Fibroblast of lung (primary cell): ENCODE data around the gene AGTPBP1. TPM values are rescaled to one million over a fixed set of nuclear protein-coding genes. Genes with fewer than 3 reads are reported as not detected.

Experiments used
- DNase-seq, 2 donors: peaks; one replicate each; pipeline versions ENCODE4 v3.0.0 to v3.0.0-alpha.2; 2010; ENCODE audit warnings: low read depth in 2 of 2
- H2AFZ ChIP-seq: 2 replicates; pipeline ENCODE4 v1.5.1; 2012; ENCODE audit warnings: low read length, control low read depth, inconsistent platforms
- H3K27ac ChIP-seq: 2 replicates; pipeline ENCODE4 v1.5.1; 2011; ENCODE audit warnings: low read length, control low read depth; ENCODE audit not compliant: insufficient read depth
- H3K27me3 ChIP-seq: 2 replicates; pipeline ENCODE4 v1.5.1; 2011; ENCODE audit warnings: mild to moderate bottlenecking, low read length; ENCODE audit not compliant: control insufficient read depth, insufficient read depth
- H3K36me3 ChIP-seq: 2 replicates; pipeline ENCODE4 v1.5.1; 2011; ENCODE audit warnings: low read length; ENCODE audit not compliant: control insufficient read depth, insufficient read depth
- H3K4me1 ChIP-seq: 2 replicates; pipeline ENCODE4 v1.5.1; 2011; ENCODE audit warnings: low read length; ENCODE audit not compliant: control insufficient read depth, insufficient read depth; ENCODE audit errors: extremely low read depth
- H3K4me2 ChIP-seq: 2 replicates; pipeline ENCODE4 v1.5.1; 2011; ENCODE audit warnings: low read length, control low read depth; ENCODE audit not compliant: insufficient read depth; ENCODE audit errors: extremely low read depth
- H3K4me3 ChIP-seq, 4 experiments: fragments of 200-600 bp in 1 of 4; sonication (generic) in 1 of 4; replicated peaks in 1 of 4; 2 replicates each; pipeline ENCODE4 v1.5.1; 2011 to 2016; ENCODE audit warnings: low read length in 4 of 4, low read depth in 3 of 4, mild to moderate bottlenecking in 3 of 4, control low read depth in 2 of 4, inconsistent platforms in 1 of 4, mixed read lengths in 1 of 4; ENCODE audit not compliant: insufficient read depth in 1 of 4; ENCODE audit errors: control extremely low read depth in 1 of 4
- H3K79me2 ChIP-seq: 2 replicates; pipeline ENCODE4 v1.5.1; 2012; ENCODE audit warnings: mild to moderate bottlenecking, low read length, inconsistent platforms; ENCODE audit not compliant: control insufficient read depth, insufficient read depth
- H3K9ac ChIP-seq: 2 replicates; pipeline ENCODE4 v1.5.1; 2011; ENCODE audit warnings: mild to moderate bottlenecking, low read length, control low read depth; ENCODE audit not compliant: insufficient read depth
- H3K9me3 ChIP-seq: 2 replicates; pipeline ENCODE4 v1.5.1; 2012; ENCODE audit warnings: low read depth, low read length; ENCODE audit not compliant: control insufficient read depth, insufficient read depth
- H4K20me1 ChIP-seq: 2 replicates; pipeline ENCODE4 v1.5.1; 2011; ENCODE audit warnings: low read length; ENCODE audit not compliant: control insufficient read depth, insufficient read depth; ENCODE audit errors: extremely low read depth
- EZH2 ChIP-seq: IDR thresholded peaks from 2 replicates; pipeline ENCODE4 v1.5.1; 2012; ENCODE audit warnings: low read length, control low read depth, mild to moderate bottlenecking; ENCODE audit errors: missing control alignments
- polyA plus RNA-seq, 2 donors: library from polyadenylated mRNA; depleted of rRNA in 1 of 2; stranded (reverse) in 1 of 2; unstranded in 1 of 2; fragments of >200 nt; gene quantifications; 2 replicates each; pipeline ENCODE4 v1.2.1, GENCODE V29; 2011 to 2012; ENCODE audit warnings: missing spikeins in 1 of 2
- total RNA-seq: library from RNA; depleted of rRNA; stranded (reverse); fragments of >200 nt; gene quantifications from 2 replicates; pipeline ENCODE4 v1.2.1, GENCODE V29; 2014
- TF ChIP-seq, protein P1 (sequence below), 2 donors: IDR thresholded peaks in 1 of 2; conservative IDR thresholded peaks in 1 of 2; 1 replicate in 1 of 2; 2 replicates in 1 of 2; pipeline ENCODE4 v1.5.1; 2011 to 2012; ENCODE audit warnings: low read length in 2 of 2, control low read depth in 1 of 2, inconsistent platforms in 1 of 2, low read depth in 1 of 2, mild to moderate bottlenecking in 1 of 2

The AGTPBP1 gene
- total and polyA plus RNA-seq, 2 donors (not counting 1 experiment from before 2014, with no cell fraction given): 10.6 to 10.7 TPM

DNA sequence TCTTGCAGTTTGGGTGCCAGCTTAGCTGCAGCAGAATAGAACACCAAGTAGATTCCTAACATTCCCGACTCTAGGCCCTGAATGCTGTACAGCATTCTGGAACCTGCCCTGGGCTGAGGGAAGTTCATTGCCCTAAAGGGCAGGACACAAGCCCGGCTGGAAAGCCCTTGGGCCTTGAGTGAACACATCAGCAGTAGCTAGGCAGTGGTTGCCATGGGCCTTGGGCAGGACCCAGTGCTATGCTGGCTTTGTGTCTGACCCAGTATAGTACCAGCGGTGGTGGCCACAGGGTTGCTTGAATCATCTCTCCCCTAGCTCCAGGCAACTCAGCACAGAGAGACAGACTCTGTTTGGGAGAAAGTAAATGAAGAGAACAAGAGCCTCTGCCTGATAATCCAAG lies 137.8 kb downstream of the AGTPBP1 start:
- H3K27ac ChIP-seq: no peak overlapping the region
- H4K20me1 ChIP-seq: no peaks in the 10 kb centered on the region
- no peaks in the 10 kb centered on the region for H3K79me2 ChIP-seq
- H3K4me3 ChIP-seq: no peak overlapping the region
- no peaks in the 10 kb centered on the region for H3K36me3 ChIP-seq
- H3K4me1 ChIP-seq: no peaks in the 10 kb centered on the region
- no peak for TF ChIP-seq EZH2
- TF ChIP-seq, protein P1, sequence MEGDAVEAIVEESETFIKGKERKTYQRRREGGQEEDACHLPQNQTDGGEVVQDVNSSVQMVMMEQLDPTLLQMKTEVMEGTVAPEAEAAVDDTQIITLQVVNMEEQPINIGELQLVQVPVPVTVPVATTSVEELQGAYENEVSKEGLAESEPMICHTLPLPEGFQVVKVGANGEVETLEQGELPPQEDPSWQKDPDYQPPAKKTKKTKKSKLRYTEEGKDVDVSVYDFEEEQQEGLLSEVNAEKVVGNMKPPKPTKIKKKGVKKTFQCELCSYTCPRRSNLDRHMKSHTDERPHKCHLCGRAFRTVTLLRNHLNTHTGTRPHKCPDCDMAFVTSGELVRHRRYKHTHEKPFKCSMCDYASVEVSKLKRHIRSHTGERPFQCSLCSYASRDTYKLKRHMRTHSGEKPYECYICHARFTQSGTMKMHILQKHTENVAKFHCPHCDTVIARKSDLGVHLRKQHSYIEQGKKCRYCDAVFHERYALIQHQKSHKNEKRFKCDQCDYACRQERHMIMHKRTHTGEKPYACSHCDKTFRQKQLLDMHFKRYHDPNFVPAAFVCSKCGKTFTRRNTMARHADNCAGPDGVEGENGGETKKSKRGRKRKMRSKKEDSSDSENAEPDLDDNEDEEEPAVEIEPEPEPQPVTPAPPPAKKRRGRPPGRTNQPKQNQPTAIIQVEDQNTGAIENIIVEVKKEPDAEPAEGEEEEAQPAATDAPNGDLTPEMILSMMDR (conservative IDR thresholded peaks at IDR 0.05 in 1 of 2, IDR thresholded peaks at IDR 0.05 in 1 of 2; ENCODE audit: low read depth in 1 of 2, low read length in 2 of 2): no peak
- H3K9ac ChIP-seq: no peak overlapping the region
- no peak overlapping the region for H2AFZ ChIP-seq
- no peak overlapping the region for H3K4me2 ChIP-seq
- H3K9me3 ChIP-seq: no peaks in the 10 kb centered on the region
- DNase-seq: no peak
- H3K27me3 ChIP-seq: no peaks in the 10 kb centered on the region

DNA sequence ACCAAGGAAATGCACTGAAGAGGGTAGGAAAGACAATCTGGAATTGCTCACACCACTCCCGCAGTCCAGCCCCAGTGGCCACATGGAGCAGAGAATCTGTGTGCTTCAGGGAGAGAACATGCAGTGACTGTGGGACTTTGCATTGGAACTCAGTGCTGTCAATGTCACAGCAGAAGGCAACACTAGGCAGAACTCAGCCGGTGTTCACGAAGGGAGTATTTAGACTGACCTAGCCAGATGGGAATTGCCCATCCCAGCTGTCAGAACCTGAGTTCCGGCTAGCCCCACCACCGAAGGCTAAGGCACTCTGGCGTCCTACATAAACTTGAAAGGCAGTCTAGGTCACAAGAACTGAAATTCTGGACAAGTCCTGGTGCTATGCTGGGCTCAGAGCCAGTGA lies 139.0 kb downstream of the AGTPBP1 start:
- Histone ChIP-seq H3K36me3 (no peaks in the 10 kb centered on the region), H3K9me3 (no peaks in the 10 kb centered on the region), H3K4me1 (no peaks in the 10 kb centered on the region), H3K4me3 (no peak overlapping the region), H3K4me2 (no peak overlapping the region), H3K79me2 (no peaks in the 10 kb centered on the region), H3K27ac (no peak overlapping the region), H4K20me1 (no peaks in the 10 kb centered on the region), H3K9ac (no peak overlapping the region), H2AFZ (no peak overlapping the region), H3K27me3 (no peaks in the 10 kb centered on the region)
- TF ChIP-seq, protein P1 (conservative IDR thresholded peaks at IDR 0.05 in 1 of 2, IDR thresholded peaks at IDR 0.05 in 1 of 2; ENCODE audit: low read depth in 1 of 2, low read length in 2 of 2): no peak
- no peak for TF ChIP-seq EZH2
- DNase-seq: no peak

DNA sequence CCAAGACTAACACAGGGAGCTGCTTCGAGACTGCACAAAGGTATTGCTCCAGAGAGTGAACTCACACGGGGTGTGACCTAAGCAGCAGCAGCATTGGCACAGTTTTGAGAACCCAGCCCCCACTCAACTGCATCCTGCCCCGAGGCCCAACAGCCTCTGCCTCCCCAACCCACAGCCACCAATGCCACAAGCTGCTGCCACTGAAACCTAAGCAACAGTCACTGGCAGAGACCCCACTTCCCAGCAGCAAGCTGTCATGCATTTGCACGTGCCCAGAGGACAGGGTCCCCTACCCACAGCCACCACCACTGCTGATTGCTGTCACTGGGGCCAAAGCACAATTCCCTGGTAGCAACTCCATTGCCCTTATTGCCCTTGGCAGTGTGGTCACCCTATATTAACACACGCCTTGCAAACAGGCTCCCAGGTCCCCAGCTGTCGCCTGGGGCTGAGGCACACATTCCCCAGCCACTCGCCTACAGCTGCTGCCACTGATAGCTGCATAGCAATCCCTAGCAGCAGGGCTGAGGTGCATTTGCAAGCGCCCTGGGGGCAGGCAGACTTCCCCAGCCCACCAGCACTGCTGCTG lies 141.0 kb downstream of the AGTPBP1 start:
- no peak for DNase-seq
- Histone ChIP-seq H3K9ac (no peak overlapping the region), H3K4me1 (no peaks in the 10 kb centered on the region), H3K36me3 (no peaks in the 10 kb centered on the region), H3K27ac (no peak overlapping the region), H3K4me2 (no peak overlapping the region), H4K20me1 (no peaks in the 10 kb centered on the region), H3K4me3 (no peak overlapping the region), H3K9me3 (no peaks in the 10 kb centered on the region), H3K27me3 (no peaks in the 10 kb centered on the region), H2AFZ (no peak overlapping the region), H3K79me2 (no peaks in the 10 kb centered on the region)
- TF ChIP-seq, protein P1 (conservative IDR thresholded peaks at IDR 0.05 in 1 of 2, IDR thresholded peaks at IDR 0.05 in 1 of 2; ENCODE audit: low read depth in 1 of 2, low read length in 2 of 2): no peak
- TF ChIP-seq EZH2: no peak
